ENCODE results near the gene KIT. TPM values are rescaled to one million over a fixed set of nuclear protein-coding genes. Genes with fewer than 3 reads are reported as not detected.

The KIT gene
- total and polyA plus RNA-seq, 7 donors, result 0.69 to 58.7 (median 31.0) TPM

GRCh38 chr4:54676658-54677057 lies 18.9 kb downstream of the KIT start:
- intact Hi-C loops (cut with DNase I), result no loop called here
- WGBS, 2 donors, result 48 to 84% methylated on average over 5 of the region's 5 CpGs

DNA sequence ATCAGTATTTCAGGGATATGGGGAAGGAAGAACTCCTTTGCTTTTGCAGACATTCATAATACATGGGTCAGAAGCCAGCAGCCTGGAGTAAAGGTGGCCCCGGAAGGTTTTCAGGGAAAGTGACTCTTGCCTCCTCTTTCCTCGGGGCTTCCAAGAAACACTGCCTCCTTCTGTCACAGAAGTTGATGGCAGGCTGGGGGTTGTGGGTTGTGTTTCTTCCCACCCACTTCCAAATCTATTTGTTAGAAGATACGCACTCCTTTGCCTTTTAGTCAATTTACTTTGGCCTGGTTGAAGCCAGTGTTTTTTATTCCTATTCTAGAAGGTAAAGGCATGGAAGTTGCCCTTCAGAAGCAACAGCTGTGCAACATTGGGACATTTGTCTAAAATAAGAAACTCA lies 19.7 kb downstream of the KIT start:
- WGBS, 2 donors, result 80% methylated on average over 3 of the region's 3 CpGs
- Histone ChIP-seq H3K27me3 (peaks cover 0 to 7% (median 0%) of the 10 kb centered on the region in 3 donors), H3K4me1 (no peaks in the 10 kb centered on the region), H3K4me3 (no peak overlapping the region), H3K9me3 (no peaks in the 10 kb centered on the region), H3K36me3 (no peaks in the 10 kb centered on the region), H3K27ac (no peak overlapping the region)
- intact Hi-C loops (cut with DNase I), result no loop called here
- TF ChIP-seq EP300 (IDR thresholded peaks at IDR 0.05), result no peak
- no peak for TF ChIP-seq POLR2A (IDR thresholded peaks at IDR 0.05)
- TF ChIP-seq CTCF (IDR thresholded peaks at IDR 0.05), result no peak
- TF ChIP-seq POLR2AphosphoS5 (IDR thresholded peaks at IDR 0.05), result no peak
- DNase-seq, result no peak

More at GRCh38 chr4:54676658-54677057, 18.9 kb downstream of the KIT start:
- TF ChIP-seq POLR2AphosphoS5 (IDR thresholded peaks at IDR 0.05) (no peak), POLR2A (IDR thresholded peaks at IDR 0.05) (no peak), EP300 (IDR thresholded peaks at IDR 0.05) (no peak), CTCF (IDR thresholded peaks at IDR 0.05) (no peak)
- no peaks in the 10 kb centered on the region for H3K9me3 ChIP-seq
- no peak overlapping the region for H3K27ac ChIP-seq
- H3K4me1 ChIP-seq, result no peaks in the 10 kb centered on the region
- H3K27me3 ChIP-seq, result peaks cover 0 to 7% (median 0%) of the 10 kb centered on the region in 3 donors
- no peaks in the 10 kb centered on the region for H3K36me3 ChIP-seq
- H3K4me3 ChIP-seq, result no peak overlapping the region
- no peak for DNase-seq

DNA sequence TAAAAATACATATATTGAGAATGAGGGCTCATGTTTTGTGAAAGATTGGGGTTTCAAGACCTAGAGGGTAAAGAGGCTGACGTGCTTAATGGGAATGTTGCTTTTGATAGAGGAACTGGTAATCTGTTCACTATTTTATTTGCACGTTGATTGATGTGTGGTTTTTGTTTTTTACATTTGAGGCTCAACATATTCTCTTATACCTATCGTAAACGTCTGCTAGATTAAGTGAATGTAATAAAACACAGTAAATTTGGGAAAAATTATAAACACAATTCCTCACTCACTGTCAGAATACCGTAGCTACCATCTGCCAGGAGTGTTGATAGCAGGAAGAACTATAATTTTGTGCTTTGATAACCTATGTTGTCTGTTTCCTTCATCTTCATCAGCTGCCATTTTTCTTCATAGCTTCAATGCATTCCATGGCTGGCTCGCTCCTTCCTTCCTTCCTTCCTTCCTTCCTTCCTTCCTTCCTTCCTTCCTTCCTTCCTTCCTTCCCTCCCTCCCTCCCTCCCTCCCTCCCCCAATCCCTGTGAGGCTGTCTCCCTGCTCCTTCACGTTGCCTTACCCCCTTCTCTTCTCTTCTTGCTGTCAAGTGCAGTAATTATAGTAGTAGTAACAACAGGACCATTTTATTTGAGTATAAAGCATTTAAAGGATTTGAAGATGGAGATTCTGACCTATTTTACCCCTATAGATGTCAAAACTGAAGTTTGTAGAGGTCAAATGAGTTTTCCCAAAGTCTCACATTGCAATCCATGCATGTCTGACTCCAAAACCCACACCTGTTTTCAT lies 20.3 kb downstream of the KIT start:
- Histone ChIP-seq H3K27ac (no peak overlapping the region), H3K27me3 (peaks cover 0 to 7% (median 0%) of the 10 kb centered on the region in 3 donors), H3K4me3 (no peak overlapping the region), H3K9me3 (no peaks in the 10 kb centered on the region), H3K36me3 (no peaks in the 10 kb centered on the region), H3K4me1 (no peaks in the 10 kb centered on the region)
- DNase-seq, result no peak
- TF ChIP-seq CTCF (IDR thresholded peaks at IDR 0.05) (no peak), EP300 (IDR thresholded peaks at IDR 0.05) (no peak), POLR2A (IDR thresholded peaks at IDR 0.05) (no peak), POLR2AphosphoS5 (IDR thresholded peaks at IDR 0.05) (no peak)
- 73 to 89% methylated on average over 7 of the region's 7 CpGs for WGBS, 2 donors
- intact Hi-C loops (cut with DNase I), result no loop called here

- Histone ChIP-seq H3K36me3 (no peaks in the 10 kb centered on the region), H3K27ac (no peak overlapping the region), H3K27me3 (peaks cover 0 to 7% (median 0%) of the 10 kb centered on the region in 3 donors), H3K4me3 (no peak overlapping the region), H3K4me1 (no peaks in the 10 kb centered on the region), H3K9me3 (no peaks in the 10 kb centered on the region)
- no peak for DNase-seq
- intact Hi-C loops (cut with DNase I), result no loop called here
- TF ChIP-seq CTCF (IDR thresholded peaks at IDR 0.05), result no peak
- TF ChIP-seq POLR2A (IDR thresholded peaks at IDR 0.05), result no peak
- TF ChIP-seq EP300 (IDR thresholded peaks at IDR 0.05), result no peak
- TF ChIP-seq POLR2AphosphoS5 (IDR thresholded peaks at IDR 0.05), result no peak
Measured at GRCh38 chr4:54678826-54679225, 21.1 kb downstream of the KIT start.
